Astrocyte of the spinal cord (primary cell): ENCODE measurements around the gene ABCF2.

Experiments
- DNase-seq: peaks from one replicate; pipeline ENCODE4 v3.0.0; 2011; ENCODE audit warnings: low read depth, low spot score
- H3K4me3 ChIP-seq: 2 replicates; pipeline ENCODE4 v1.5.1; 2011; ENCODE audit warnings: low read depth, mild to moderate bottlenecking, low read length, moderate library complexity
- in situ Hi-C: cut with HindIII; loops from 2 replicates; pipeline ENCODE4 v1.10.0; 2017; ENCODE audit warnings: low sequenced_read_pairs
- TF ChIP-seq, protein P1 (sequence below): IDR thresholded peaks from 2 replicates; pipeline ENCODE4 v1.5.1; 2012; ENCODE audit warnings: low read depth, mild to moderate bottlenecking, low read length, inconsistent platforms

Gene ABCF2

DNA sequence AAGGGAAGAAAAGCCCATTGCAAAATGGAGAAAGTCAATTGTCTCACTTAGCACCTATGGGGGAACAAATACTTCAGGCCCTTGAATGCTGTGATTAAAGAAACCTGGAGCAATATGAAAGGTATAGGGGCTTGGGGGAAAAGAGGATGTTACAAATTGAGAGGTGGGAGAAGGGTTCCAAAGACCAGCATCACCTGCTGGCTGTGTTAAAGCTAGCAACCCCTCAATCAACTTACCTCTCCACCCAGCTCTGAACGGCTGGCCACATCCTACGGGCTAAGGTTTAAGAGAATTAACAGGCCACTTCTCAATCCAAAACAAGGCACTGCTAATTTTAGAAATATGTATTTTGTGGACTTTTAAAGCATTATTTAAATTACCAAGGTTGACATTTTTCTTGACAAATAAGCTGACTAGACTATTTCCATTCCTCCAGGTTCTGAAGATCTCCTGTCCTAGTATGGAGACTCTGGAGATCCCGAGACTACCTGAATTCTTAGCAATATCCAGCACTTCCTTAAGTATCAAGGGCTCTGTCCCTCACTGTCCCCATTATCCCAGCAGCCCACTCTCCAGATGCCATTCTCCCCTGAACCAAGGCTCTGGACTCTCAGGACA is 15.7 kb downstream of the ABCF2 start:
- no peak for DNase-seq
- no peak overlapping the region for H3K4me3 ChIP-seq
- in situ Hi-C loops: no loop called here
- TF ChIP-seq, protein P1, sequence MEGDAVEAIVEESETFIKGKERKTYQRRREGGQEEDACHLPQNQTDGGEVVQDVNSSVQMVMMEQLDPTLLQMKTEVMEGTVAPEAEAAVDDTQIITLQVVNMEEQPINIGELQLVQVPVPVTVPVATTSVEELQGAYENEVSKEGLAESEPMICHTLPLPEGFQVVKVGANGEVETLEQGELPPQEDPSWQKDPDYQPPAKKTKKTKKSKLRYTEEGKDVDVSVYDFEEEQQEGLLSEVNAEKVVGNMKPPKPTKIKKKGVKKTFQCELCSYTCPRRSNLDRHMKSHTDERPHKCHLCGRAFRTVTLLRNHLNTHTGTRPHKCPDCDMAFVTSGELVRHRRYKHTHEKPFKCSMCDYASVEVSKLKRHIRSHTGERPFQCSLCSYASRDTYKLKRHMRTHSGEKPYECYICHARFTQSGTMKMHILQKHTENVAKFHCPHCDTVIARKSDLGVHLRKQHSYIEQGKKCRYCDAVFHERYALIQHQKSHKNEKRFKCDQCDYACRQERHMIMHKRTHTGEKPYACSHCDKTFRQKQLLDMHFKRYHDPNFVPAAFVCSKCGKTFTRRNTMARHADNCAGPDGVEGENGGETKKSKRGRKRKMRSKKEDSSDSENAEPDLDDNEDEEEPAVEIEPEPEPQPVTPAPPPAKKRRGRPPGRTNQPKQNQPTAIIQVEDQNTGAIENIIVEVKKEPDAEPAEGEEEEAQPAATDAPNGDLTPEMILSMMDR: no peak

DNA sequence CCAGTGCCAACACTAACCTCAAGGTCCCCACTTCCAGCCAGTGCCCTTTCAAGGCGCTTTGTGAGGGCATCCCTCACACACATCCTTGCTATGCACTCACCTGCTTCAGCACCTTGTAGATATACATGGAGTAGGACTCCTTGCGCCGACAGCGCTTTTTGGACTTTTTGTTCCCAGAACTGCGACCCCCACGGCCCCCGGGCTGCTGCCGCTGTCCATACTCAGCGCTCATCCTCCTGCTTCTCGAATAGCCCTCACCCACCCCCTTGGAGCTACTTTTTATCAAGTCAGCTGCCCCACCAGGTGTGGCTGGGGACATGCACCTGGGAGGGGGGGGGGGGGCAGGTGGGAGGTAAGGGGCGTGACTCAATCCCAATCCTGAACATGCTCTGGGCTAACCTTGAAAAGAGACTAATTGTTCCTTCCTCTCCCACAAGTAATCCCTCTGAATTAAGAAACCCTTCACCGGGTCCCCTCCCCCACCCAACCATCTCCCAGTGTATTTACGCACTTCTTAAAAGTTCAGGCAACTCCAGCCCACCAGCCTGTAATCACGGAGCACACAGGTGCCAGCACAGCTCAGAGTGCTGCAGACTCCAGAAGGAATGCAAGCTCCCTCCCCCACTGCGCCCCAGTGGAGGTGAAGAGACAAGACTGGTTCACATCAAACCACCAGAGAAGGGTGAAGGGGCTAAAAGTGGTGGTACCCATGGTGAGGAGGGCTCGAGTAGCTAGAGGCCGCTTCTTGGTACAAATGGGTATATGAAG is 16.7 kb downstream of the ABCF2 start, which contains the start of gene H2BK1:
H2BK1 (minus strand) TSS at position 402 of the 768 bp plus-strand sequence; CDS start at position 232, 170 bp downstream.
- in situ Hi-C loops: no loop called here
- no peak within 1 kb of the TSS for H3K4me3 ChIP-seq
- TF ChIP-seq, protein P1: no peak
- DNase-seq: no peak

DNA sequence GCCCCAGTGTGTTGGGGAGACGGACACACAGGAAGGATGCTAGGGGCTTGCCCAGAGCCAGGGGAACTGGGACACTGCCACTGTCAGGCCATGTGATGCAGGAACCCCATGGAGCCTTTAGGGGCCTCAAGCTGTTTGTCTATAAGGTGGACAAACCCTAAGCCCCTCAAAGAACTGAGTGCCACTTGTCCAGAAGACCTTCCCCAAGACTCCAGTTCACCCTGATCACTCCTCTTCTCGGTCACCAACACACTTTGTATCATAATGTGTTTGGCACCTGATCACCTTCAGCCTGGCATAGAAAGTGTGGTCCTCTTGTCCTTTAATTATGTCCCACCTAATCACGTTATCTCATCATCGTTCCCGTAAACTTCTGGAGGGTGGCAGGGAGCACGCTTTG is 17.4 kb downstream of the ABCF2 start:
- no peak overlapping the region for H3K4me3 ChIP-seq
- TF ChIP-seq, protein P1: no peak
- in situ Hi-C loops: no loop called here
- DNase-seq: no peak

DNA sequence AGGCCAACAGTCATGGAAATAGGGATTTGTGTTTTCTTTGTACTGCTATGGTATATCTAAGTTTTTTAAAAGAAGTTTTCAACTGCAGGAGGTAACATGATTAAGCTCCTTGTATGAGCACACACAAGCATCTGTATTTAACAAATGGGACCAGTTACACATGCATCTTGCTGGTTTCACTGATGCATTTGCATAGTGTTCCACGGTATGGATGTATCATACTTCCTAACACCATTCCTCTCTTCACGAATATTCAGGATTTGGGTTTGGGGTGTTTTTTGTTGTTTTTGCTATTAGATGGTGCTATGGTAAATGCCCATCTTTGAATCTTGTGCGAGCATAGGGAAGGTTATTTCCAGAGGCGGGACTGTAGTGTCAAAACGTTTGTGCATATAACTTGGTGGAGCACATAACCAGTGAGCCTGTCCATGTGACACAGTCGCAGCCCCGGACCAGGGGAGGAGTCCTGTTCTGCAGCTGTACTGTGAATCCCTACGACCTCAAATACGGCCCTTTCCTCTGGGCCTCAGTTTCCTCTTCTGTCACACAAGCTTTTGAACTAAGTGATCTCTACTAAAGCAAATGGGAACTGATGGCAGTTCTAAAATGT is 18.6 kb downstream of the ABCF2 start:
- no peak overlapping the region for H3K4me3 ChIP-seq
- in situ Hi-C loops: no loop called here
- no peak for DNase-seq
- TF ChIP-seq, protein P1: no peak

DNA sequence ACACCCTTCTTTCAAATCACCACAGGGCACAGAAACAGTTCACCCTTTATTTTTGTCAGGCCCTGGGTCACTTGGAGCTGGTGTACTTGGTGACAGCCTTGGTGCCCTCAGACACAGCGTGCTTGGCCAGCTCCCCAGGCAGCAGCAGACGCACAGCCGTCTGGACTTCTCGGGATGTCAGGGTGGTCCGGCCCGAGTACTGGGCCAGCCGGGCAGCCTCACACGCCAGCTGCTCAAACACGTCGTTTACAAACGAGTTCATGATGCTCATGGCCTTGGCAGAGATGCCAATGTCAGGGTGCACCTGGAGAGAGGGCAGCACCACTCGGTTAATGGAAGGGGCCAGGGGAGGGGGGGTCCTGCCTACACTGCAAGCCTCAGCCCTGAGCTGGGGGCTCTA is 19.2 kb downstream of the ABCF2 start:
- H3K4me3 ChIP-seq: no peak overlapping the region
- TF ChIP-seq, protein P1: no peak
- no peak for DNase-seq
- in situ Hi-C loops: no loop called here

DNA sequence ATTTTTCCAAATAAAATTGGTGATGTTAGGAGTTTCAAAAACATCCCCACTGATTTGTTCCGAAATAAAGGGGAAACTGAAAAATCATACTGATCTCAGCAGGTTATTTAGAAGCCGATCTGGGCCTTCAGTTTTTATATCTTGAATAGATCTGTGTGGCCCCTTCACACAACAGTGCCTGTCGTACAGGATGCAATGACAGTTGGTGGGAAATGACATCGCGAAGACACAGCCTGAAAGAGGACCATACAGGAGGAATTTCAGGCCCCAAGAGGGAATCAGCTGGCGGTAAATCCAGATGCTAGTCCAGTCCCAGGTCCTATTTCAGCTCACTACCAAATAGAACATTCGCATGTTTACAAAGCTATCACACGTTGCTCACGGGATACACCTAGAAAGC is 19.7 kb downstream of the ABCF2 start:
- TF ChIP-seq, protein P1: no peak
- no peak for DNase-seq
- no peak overlapping the region for H3K4me3 ChIP-seq
- in situ Hi-C loops: no loop called here
